Measurements from ENCODE around the gene MRPS22. TPM values are rescaled to one million over a fixed set of nuclear protein-coding genes. Genes with fewer than 3 reads are reported as not detected.
A peak's percentile ranks its signal among the peaks of the same experiment; 100 is the strongest.

MRPS22 gene
- total and polyA plus RNA-seq, 2 of the 13 experiments (the other 11 are each of a cell fraction or from before 2014, with no cell fraction given): 52.7 to 113 TPM

DNA sequence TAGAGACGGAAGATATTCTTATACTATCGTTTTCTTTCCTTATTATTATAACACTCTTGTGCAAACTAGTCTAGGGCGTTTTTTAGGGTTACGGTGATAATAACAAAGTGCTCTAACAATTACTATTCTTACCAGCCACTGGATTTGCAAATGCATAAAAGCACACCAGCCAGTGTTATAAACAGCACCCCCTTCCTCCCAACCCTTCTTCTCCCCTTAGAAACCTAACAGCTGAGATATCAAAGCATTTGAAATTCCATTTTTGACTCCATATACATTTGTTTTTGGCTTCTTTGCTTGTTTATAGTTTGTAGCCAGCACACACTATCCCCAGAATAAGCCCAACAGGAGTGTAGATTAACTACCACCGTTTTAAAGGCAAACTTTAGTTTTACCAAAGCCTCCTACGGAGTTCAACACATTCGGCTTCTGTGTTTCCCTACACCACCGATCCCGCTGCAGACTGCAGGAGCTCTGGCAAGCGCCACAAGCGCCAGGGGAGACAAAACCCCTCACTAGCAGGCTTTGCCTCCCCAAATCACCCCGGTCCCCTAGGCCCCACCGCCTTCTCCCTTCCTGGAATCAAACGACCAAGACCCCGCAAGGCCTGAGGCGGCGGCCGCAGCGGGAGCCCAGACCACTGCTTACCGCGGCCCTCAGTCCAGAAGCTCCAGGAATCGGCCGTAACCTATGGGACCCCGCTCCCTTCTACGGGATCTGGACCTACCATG is 45.2 kb downstream of the MRPS22 start (continued):
- TF ChIP-seq, protein P1, sequence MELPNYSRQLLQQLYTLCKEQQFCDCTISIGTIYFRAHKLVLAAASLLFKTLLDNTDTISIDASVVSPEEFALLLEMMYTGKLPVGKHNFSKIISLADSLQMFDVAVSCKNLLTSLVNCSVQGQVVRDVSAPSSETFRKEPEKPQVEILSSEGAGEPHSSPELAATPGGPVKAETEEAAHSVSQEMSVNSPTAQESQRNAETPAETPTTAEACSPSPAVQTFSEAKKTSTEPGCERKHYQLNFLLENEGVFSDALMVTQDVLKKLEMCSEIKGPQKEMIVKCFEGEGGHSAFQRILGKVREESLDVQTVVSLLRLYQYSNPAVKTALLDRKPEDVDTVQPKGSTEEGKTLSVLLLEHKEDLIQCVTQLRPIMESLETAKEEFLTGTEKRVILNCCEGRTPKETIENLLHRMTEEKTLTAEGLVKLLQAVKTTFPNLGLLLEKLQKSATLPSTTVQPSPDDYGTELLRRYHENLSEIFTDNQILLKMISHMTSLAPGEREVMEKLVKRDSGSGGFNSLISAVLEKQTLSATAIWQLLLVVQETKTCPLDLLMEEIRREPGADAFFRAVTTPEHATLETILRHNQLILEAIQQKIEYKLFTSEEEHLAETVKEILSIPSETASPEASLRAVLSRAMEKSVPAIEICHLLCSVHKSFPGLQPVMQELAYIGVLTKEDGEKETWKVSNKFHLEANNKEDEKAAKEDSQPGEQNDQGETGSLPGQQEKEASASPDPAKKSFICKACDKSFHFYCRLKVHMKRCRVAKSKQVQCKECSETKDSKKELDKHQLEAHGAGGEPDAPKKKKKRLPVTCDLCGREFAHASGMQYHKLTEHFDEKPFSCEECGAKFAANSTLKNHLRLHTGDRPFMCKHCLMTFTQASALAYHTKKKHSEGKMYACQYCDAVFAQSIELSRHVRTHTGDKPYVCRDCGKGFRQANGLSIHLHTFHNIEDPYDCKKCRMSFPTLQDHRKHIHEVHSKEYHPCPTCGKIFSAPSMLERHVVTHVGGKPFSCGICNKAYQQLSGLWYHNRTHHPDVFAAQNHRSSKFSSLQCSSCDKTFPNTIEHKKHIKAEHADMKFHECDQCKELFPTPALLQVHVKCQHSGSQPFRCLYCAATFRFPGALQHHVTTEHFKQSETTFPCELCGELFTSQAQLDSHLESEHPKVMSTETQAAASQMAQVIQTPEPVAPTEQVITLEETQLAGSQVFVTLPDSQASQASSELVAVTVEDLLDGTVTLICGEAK (IDR thresholded peaks at IDR 0.05): no peak
- TF ChIP-seq, protein P1 (CRISPR knock-in tag; IDR thresholded peaks at IDR 0.05): no peak
- TF ChIP-seq CAMTA2 (CRISPR knock-in tag; IDR thresholded peaks at IDR 0.05; ENCODE audit: borderline replicate concordance) (no peak), PRMT3 (CRISPR knock-in tag; IDR thresholded peaks at IDR 0.05; ENCODE audit: borderline replicate concordance, low read depth) (no peak), CREM (IDR thresholded peaks at IDR 0.05) (no peak), CREM (CRISPR knock-in tag; IDR thresholded peaks at IDR 0.05) (no peak), FIP1L1 (IDR thresholded peaks at IDR 0.05; ENCODE audit: borderline replicate concordance, insufficient read depth, low read depth, low read length) (no peak), ZC3H13 (CRISPR knock-in tag; IDR thresholded peaks at IDR 0.05) (no peak), NBN (conservative IDR thresholded peaks at IDR 0.05) (no peak), RARA (CRISPR knock-in tag; IDR thresholded peaks at IDR 0.05) (0 out of 2 replicates have a peak, but pooled peaks have one; percentile 10), ZNF883 (CRISPR knock-in tag; IDR thresholded peaks at IDR 0.05; ENCODE audit: not compliant biosample characterization) (no peak), PHF20 (CRISPR knock-in tag; IDR thresholded peaks at IDR 0.05) (no peak), ZFP1 (CRISPR knock-in tag; IDR thresholded peaks at IDR 0.05) (no peak)
- TF ChIP-seq, protein P2, sequence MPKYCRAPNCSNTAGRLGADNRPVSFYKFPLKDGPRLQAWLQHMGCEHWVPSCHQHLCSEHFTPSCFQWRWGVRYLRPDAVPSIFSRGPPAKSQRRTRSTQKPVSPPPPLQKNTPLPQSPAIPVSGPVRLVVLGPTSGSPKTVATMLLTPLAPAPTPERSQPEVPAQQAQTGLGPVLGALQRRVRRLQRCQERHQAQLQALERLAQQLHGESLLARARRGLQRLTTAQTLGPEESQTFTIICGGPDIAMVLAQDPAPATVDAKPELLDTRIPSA (CRISPR knock-in tag; IDR thresholded peaks at IDR 0.05; ENCODE audit: borderline replicate concordance): no peak

All from HepG2 (cell line).